ENCODE data around the gene PAPOLB. TPM values are rescaled to one million over a fixed set of nuclear protein-coding genes. Genes with fewer than 3 reads are reported as not detected.

The PAPOLB gene
- total RNA-seq, 4 donors from 2014 or later = 0.22 to 1.4 (median 0.37) TPM

- Histone ChIP-seq H3K9me3 (no peaks in the 10 kb centered on the region), H3K27me3 (no peaks in the 10 kb centered on the region), H3K4me3 (replicated peaks in 1 of 3) (peak overlapping the region in 1 of 3 donors; percentile 57), H3K4me1 (peaks cover 23 to 34% of the 10 kb centered on the region in 2 donors), H3K36me3 (no peaks in the 10 kb centered on the region), H3K27ac (peak overlapping the region; percentile 6 to 65 (median 56))
- intact Hi-C loops (cut with DNase I) = no loop called here
- WGBS, 2 donors = 0 to 2% methylated on average over 2 to 7 of the region's 36 CpGs
- TF ChIP-seq, protein P1, sequence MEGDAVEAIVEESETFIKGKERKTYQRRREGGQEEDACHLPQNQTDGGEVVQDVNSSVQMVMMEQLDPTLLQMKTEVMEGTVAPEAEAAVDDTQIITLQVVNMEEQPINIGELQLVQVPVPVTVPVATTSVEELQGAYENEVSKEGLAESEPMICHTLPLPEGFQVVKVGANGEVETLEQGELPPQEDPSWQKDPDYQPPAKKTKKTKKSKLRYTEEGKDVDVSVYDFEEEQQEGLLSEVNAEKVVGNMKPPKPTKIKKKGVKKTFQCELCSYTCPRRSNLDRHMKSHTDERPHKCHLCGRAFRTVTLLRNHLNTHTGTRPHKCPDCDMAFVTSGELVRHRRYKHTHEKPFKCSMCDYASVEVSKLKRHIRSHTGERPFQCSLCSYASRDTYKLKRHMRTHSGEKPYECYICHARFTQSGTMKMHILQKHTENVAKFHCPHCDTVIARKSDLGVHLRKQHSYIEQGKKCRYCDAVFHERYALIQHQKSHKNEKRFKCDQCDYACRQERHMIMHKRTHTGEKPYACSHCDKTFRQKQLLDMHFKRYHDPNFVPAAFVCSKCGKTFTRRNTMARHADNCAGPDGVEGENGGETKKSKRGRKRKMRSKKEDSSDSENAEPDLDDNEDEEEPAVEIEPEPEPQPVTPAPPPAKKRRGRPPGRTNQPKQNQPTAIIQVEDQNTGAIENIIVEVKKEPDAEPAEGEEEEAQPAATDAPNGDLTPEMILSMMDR (IDR thresholded peaks at IDR 0.05) = no peak
- TF ChIP-seq POLR2A (IDR thresholded peaks at IDR 0.05) = no peak
- no peak for DNase-seq
Measured at GRCh38 chr7:4883033-4883371, 21.2 kb upstream of the PAPOLB start.

DNA sequence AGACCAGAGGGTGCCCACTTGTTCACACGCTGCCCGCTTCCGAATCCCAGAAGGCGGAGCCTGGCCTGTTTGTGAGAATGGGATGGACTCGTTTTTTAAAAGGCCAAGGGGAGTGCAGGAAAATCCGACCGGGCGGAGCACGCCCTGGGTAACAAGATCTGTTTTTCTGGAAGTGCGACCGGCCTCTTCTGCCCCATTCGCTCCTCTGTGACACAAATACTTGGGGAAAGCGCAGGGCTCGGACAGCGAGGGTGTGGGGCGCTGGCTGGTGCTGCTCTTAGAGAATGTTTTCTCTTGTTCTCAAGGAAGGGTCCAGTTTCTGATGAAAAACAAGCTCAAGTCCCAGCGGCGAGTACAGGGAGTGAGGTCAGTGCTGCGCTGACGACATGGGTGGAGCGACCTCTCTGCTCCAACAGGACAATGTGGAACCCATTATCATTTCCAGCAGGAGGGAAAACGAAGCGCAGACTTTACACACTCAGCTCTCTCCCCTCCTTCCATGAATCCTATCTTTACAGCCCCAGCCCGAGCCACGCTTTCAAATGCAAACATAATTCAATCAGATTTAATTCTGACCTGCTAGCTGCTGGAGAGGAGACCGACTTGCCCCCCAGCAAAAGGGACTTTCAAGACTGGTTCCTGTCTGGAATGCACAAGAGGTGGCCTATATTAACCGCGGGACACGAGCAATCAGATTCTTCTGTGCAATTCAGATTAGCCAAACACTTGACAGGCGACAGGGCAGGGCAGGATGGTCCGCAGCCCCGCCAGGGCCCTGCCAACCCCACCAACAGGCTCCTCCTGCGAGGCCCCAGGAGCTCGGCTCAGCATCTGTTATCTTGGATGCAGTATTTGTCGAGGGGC, 20.6 kb upstream of the PAPOLB start:
- TF ChIP-seq POLR2A (IDR thresholded peaks at IDR 0.05) = peak in 1 of 2 donors; percentile 38
- TF ChIP-seq, protein P1 (IDR thresholded peaks at IDR 0.05) = no peak
- Histone ChIP-seq H3K36me3 (no peaks in the 10 kb centered on the region), H3K4me3 (replicated peaks in 1 of 3) (peak overlapping the region in 1 of 3 donors; percentile 57), H3K27ac (peak overlapping the region; percentile 56 to 65 (median 64)), H3K27me3 (no peaks in the 10 kb centered on the region), H3K9me3 (no peaks in the 10 kb centered on the region), H3K4me1 (peaks cover 23 to 34% of the 10 kb centered on the region in 2 donors)
- DNase-seq = peak; percentile 64 to 71
- intact Hi-C loops (cut with DNase I) = no loop called here
- 22% methylated on average over 26 to 35 of the region's 35 CpGs for WGBS, 2 donors

GRCh38 chr7:4880218-4880617, 18.4 kb upstream of the PAPOLB start:
- H3K27ac ChIP-seq = peak overlapping the region; percentile 39 to 51 (median 40)
- H3K36me3 ChIP-seq = no peaks in the 10 kb centered on the region
- intact Hi-C loops (cut with DNase I) = no loop called here
- no peak overlapping the region for H3K4me3 ChIP-seq (replicated peaks in 1 of 3)
- H3K9me3 ChIP-seq = no peaks in the 10 kb centered on the region
- no peaks in the 10 kb centered on the region for H3K27me3 ChIP-seq
- TF ChIP-seq, protein P1 (IDR thresholded peaks at IDR 0.05) = no peak
- no peak for TF ChIP-seq POLR2A (IDR thresholded peaks at IDR 0.05)
- H3K4me1 ChIP-seq = peaks cover 23 to 34% of the 10 kb centered on the region in 2 donors
- WGBS, 2 donors = 14 to 28% methylated on average over 10 of the region's 10 CpGs
- DNase-seq = peak; percentile 88 to 91

DNA sequence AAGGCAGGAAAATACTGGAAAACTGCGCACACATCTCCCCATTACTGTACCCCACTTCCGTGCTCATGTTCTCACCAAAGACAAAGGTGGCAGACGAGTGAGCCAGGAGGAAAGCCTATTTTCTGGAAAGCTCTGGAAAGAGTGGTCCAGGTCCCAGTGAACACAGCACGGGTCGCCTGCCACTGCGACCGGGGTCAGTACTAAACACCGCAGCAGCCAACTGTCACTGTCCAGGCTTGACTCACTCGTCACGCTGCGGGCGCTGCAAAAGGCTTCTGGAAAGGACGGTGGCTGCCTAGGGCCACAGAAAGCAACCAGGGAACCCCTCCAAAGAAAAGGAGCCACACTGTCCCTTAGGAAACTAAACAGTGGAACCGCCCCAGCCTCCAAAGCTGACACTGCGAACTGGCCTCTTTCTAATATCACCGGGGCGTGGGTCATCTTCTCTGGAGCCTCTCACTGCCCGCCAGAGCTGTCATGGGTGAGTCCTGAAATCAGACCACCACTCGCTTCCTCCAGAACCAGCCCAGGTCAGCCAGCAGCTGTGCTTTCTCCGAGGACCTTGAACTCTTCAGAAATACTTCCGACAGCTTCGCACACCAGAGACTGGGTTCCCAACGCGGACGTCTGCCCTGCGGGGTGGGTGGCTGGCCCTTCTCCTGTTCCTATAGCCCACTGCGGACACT, 17.7 kb upstream of the PAPOLB start:
- intact Hi-C loops (cut with DNase I) = no loop called here
- no peaks in the 10 kb centered on the region for H3K36me3 ChIP-seq
- TF ChIP-seq, protein P1 (IDR thresholded peaks at IDR 0.05) = no peak
- TF ChIP-seq POLR2A (IDR thresholded peaks at IDR 0.05) = no peak
- DNase-seq = peak; percentile 30 to 31
- H3K27me3 ChIP-seq = no peaks in the 10 kb centered on the region
- peaks cover 23 to 34% of the 10 kb centered on the region in 2 donors for H3K4me1 ChIP-seq
- H3K27ac ChIP-seq = peak overlapping the region; percentile 39 to 51 (median 40)
- WGBS, 2 donors = 78 to 83% methylated on average over 27 of the region's 27 CpGs
- no peaks in the 10 kb centered on the region for H3K9me3 ChIP-seq
- no peak overlapping the region for H3K4me3 ChIP-seq (replicated peaks in 1 of 3)
